ENCODE measurements around the gene SCN1A. TPM values are rescaled to one million over a fixed set of nuclear protein-coding genes. Genes with fewer than 3 reads are reported as not detected.

The SCN1A gene
- total and polyA plus RNA-seq, 3 donors from 2014 or later: 0.04 to 0.31 (median 0.24) TPM

DNA sequence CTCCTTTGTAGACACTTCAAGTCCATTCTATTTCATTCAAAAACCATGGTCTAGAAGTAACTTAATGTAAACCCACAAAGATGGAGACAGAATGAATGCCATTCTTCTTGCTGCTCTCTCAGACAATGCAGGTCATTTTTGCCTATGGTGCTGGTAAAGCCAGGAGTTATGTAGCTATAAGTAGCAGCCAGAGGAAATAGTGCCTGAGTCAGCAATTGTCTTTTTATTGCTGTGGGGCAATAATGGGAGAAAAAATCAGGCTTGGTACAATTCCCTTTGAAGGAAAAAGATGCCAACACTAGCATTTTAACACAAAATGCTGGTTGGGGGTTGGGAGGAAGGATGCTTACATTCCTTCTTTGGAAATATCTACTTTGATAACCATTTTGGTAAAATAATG lies 43.5 kb downstream of the SCN1A start:
- Histone ChIP-seq H3K27me3 (no peaks in the 10 kb centered on the region), H3K4me3 (no peak overlapping the region), H3K4me1 (no peaks in the 10 kb centered on the region), H3K27ac (no peak overlapping the region), H3K36me3 (ENCODE audit: low read depth, missing control alignments) (no peaks in the 10 kb centered on the region), H3K9me3 (no peaks in the 10 kb centered on the region)
- intact Hi-C loops (cut with DNase I; ENCODE audit: low total_unique reads): no loop called here
- TF ChIP-seq, protein P1, sequence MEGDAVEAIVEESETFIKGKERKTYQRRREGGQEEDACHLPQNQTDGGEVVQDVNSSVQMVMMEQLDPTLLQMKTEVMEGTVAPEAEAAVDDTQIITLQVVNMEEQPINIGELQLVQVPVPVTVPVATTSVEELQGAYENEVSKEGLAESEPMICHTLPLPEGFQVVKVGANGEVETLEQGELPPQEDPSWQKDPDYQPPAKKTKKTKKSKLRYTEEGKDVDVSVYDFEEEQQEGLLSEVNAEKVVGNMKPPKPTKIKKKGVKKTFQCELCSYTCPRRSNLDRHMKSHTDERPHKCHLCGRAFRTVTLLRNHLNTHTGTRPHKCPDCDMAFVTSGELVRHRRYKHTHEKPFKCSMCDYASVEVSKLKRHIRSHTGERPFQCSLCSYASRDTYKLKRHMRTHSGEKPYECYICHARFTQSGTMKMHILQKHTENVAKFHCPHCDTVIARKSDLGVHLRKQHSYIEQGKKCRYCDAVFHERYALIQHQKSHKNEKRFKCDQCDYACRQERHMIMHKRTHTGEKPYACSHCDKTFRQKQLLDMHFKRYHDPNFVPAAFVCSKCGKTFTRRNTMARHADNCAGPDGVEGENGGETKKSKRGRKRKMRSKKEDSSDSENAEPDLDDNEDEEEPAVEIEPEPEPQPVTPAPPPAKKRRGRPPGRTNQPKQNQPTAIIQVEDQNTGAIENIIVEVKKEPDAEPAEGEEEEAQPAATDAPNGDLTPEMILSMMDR (IDR thresholded peaks at IDR 0.05): no peak
- no peak for TF ChIP-seq POLR2A (IDR thresholded peaks at IDR 0.05)
- DNase-seq: no peak

DNA sequence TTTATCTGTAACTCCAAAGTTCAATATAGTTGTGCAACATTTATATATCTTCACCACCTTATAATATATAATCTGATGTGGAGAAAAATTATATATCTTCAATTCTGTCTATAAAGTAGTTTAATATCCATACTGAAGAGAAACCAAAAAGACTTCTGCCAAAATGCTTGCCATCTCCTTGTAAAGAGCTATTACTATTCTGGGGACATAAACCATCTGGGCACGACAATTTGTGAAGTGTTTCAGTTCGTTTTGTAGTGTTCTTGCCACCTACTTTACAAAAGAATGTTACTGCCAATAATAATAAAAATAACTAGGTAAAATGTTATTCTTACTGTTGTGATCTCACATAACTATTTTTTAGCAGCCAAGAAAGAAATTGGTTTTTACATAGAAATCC lies 45.1 kb downstream of the SCN1A start:
- WGBS, 2 donors: 49 to 58% methylated on average over 2 of the region's 2 CpGs
- TF ChIP-seq, protein P1 (IDR thresholded peaks at IDR 0.05): no peak
- TF ChIP-seq POLR2A (IDR thresholded peaks at IDR 0.05): no peak
- no peaks in the 10 kb centered on the region for H3K27me3 ChIP-seq
- no peak overlapping the region for H3K4me3 ChIP-seq
- no peaks in the 10 kb centered on the region for H3K36me3 ChIP-seq (ENCODE audit: low read depth, missing control alignments)
- no peak for DNase-seq
- H3K9me3 ChIP-seq: no peaks in the 10 kb centered on the region
- H3K27ac ChIP-seq: no peak overlapping the region
- H3K4me1 ChIP-seq: no peaks in the 10 kb centered on the region
- intact Hi-C loops (cut with DNase I; ENCODE audit: low total_unique reads): no loop called here

DNA sequence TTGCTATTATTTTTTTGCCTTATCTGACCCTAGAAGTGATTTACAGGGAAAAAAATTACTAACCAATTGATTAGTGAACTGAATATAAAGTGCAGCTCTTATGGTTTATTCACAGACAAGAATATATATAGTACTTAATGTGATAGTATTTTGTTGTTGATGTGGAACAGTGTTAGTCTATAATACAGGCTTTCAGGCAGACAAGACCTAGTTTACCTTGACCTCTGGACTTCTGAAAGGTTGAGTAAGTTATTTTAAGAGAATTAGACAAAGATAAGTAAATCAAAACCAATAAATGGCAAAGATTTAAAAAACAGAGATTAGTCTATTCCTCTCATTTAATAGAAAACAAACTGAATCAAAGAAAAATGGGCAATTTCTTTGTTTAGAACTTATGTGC lies 46.0 kb downstream of the SCN1A start:
- DNase-seq: no peak
- Histone ChIP-seq H3K4me3 (no peak overlapping the region), H3K9me3 (no peaks in the 10 kb centered on the region), H3K27ac (no peak overlapping the region), H3K4me1 (no peaks in the 10 kb centered on the region), H3K27me3 (no peaks in the 10 kb centered on the region), H3K36me3 (ENCODE audit: low read depth, missing control alignments) (no peaks in the 10 kb centered on the region)
- TF ChIP-seq, protein P1 (IDR thresholded peaks at IDR 0.05): no peak
- TF ChIP-seq POLR2A (IDR thresholded peaks at IDR 0.05): no peak
- intact Hi-C loops (cut with DNase I; ENCODE audit: low total_unique reads): no loop called here

DNA sequence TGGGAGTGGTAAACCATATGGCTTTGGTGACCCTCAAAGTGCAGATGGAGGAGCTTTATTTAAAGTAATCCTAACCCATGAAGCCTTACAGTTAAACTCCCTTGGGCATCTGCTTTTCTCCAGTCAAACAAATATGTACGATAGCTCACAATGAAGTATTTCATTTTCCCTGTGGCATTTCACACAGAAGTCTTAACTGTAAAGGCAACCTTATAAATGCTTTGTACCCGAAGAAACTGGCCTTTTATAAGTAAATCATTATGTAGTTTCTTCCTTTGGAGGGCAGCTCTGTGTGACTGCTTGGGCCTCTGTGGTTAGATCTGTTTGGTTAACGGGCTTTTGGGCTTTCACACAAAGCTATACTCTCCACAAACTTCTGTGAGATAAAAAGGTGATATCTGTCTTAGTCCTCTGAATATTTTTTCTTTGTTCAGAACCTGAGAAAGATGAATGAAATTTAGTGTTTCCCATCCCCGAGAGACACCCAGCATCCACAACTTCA lies 46.6 kb downstream of the SCN1A start:
- Histone ChIP-seq H3K4me3 (no peak overlapping the region), H3K36me3 (ENCODE audit: low read depth, missing control alignments) (no peaks in the 10 kb centered on the region), H3K27me3 (no peaks in the 10 kb centered on the region), H3K4me1 (no peaks in the 10 kb centered on the region), H3K9me3 (no peaks in the 10 kb centered on the region), H3K27ac (no peak overlapping the region)
- TF ChIP-seq, protein P1 (IDR thresholded peaks at IDR 0.05): no peak
- TF ChIP-seq POLR2A (IDR thresholded peaks at IDR 0.05): no peak
- intact Hi-C loops (cut with DNase I; ENCODE audit: low total_unique reads): no loop called here
- DNase-seq: no peak
- WGBS, 2 donors: 67 to 75% methylated on average over 4 of the region's 4 CpGs

DNA sequence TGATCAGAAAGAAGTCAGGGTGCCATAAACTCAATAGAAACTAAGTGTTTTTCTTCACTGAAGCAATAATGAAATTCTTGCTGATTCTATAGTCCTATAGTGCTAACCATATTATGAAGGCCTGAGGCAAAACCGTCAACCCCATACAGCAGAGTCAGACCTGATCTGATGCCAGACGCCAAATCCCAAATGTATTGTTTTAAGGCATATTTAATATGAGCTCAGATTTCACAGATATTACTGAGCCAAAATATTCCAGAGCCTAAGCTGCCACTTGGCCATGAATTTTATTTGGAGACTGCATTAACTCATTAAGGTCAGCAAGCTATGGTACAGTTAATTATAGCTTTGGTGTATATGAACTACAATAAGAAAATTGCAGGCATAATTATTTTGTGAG lies 53.4 kb downstream of the SCN1A start:
- H3K4me3 ChIP-seq: no peak overlapping the region
- no peaks in the 10 kb centered on the region for H3K27me3 ChIP-seq
- 76 to 83% methylated on average over 2 of the region's 2 CpGs for WGBS, 2 donors
- intact Hi-C loops (cut with DNase I; ENCODE audit: low total_unique reads): no loop called here
- TF ChIP-seq POLR2A (IDR thresholded peaks at IDR 0.05): no peak
- TF ChIP-seq, protein P1 (IDR thresholded peaks at IDR 0.05): no peak
- H3K36me3 ChIP-seq (ENCODE audit: low read depth, missing control alignments): no peaks in the 10 kb centered on the region
- no peaks in the 10 kb centered on the region for H3K4me1 ChIP-seq
- DNase-seq: no peak
- H3K27ac ChIP-seq: no peak overlapping the region
- no peaks in the 10 kb centered on the region for H3K9me3 ChIP-seq

Measured in testis (tissue), 3 donors.